ENCODE results near the gene CHMP6.
A peak's percentile ranks its signal among the peaks of the same experiment; 100 is the strongest.
"Not testable (repeated sequence)": the region's sequence is repeated elsewhere in the genome, so short reads cannot be mapped to it uniquely, and the experiment has no call there.

CHMP6 gene

GRCh38 chr17:81016575-81016974 lies 24.9 kb downstream of the CHMP6 start:
- DNase-seq: no peak

- DNase-seq: not testable (repeated sequence)
Measured at GRCh38 chr17:81017330-81017729, 25.7 kb downstream of the CHMP6 start.

- DNase-seq: peak; percentile 76
Measured at GRCh38 chr17:81018044-81018802, 26.6 kb downstream of the CHMP6 start.

GRCh38 chr17:81019563-81020442 lies 28.2 kb downstream of the CHMP6 start:
- DNase-seq: no peak

GRCh38 chr17:81020443-81020766 lies 28.8 kb downstream of the CHMP6 start:
- DNase-seq: no peak

- peak; percentile 52 for DNase-seq
Measured at GRCh38 chr17:81020767-81021497, 29.3 kb downstream of the CHMP6 start.

GRCh38 chr17:81021531-81022343 lies 30.1 kb downstream of the CHMP6 start:
- no peak for DNase-seq

- no peak for DNase-seq
Measured at GRCh38 chr17:81022344-81022676, 30.7 kb downstream of the CHMP6 start.

GRCh38 chr17:81025065-81025740 lies 33.6 kb downstream of the CHMP6 start:
- DNase-seq: no peak

- DNase-seq: no peak
Measured at GRCh38 chr17:81025741-81026129, 34.1 kb downstream of the CHMP6 start.

GRCh38 chr17:81026266-81027036 lies 34.8 kb downstream of the CHMP6 start:
- no peak for DNase-seq

GRCh38 chr17:81027038-81027437 lies 35.4 kb downstream of the CHMP6 start:
- no peak for DNase-seq

- DNase-seq: no peak
Measured at GRCh38 chr17:81027591-81028505, 36.2 kb downstream of the CHMP6 start.

GRCh38 chr17:81028506-81028858 lies 36.8 kb downstream of the CHMP6 start:
- no peak for DNase-seq

GRCh38 chr17:81029859-81030258 lies 38.2 kb downstream of the CHMP6 start:
- no peak for DNase-seq

- not testable (repeated sequence) for DNase-seq
Measured at GRCh38 chr17:81030312-81030711, 38.7 kb downstream of the CHMP6 start.

- DNase-seq: no peak
Measured at GRCh38 chr17:81030741-81031565, 39.3 kb downstream of the CHMP6 start.

- no peak for DNase-seq
Measured at GRCh38 chr17:81031566-81032550, 40.2 kb downstream of the CHMP6 start.
